Fibroblast of skin of left biceps (primary cell): Measurements from ENCODE around the gene FSTL5.

Source experiments
- DNase-seq, 2 experiments: peaks; one replicate each; pipeline ENCODE4 v3.0.0-alpha.2; 2013; ENCODE audit warnings: low read depth in 2 of 2

Gene FSTL5

GRCh38 chr4:161581262-161582230, 582.3 kb downstream of the FSTL5 start:
- peak; percentile 13 for DNase-seq

- DNase-seq: peak; percentile 80 to 87
Observed at GRCh38 chr4:161577579-161578301, 586.1 kb downstream of the FSTL5 start.

GRCh38 chr4:161573836-161574235, 590.0 kb downstream of the FSTL5 start:
- no peak for DNase-seq

- DNase-seq: no peak
Observed at GRCh38 chr4:161564230-161564834, 599.5 kb downstream of the FSTL5 start.

- peak in 1 of 2 experiments; percentile 6 for DNase-seq
Observed at GRCh38 chr4:161555689-161556660, 607.8 kb downstream of the FSTL5 start.

GRCh38 chr4:161554372-161554990, 609.3 kb downstream of the FSTL5 start:
- peak in 1 of 2 experiments; percentile 9 for DNase-seq

GRCh38 chr4:161546902-161547301, 616.9 kb downstream of the FSTL5 start:
- no peak for DNase-seq

DNA sequence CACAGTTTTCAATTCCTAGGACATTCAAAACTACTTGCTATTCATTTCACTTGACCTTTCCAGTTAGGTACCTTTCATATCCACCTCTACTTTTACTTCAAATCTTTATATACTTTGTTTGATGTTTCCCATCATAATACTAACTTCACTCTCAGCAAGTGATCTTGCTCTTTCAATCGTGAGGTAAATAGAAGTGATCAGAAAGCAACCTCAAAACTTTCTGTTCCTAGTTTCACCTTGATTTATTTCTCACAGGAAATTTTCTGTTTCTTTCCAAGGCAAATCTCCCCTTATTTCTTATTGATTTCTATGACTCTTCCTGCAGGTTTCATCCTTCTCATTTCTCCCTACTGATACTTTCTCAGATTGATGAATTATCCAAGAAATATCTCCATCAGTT, 623.5 kb downstream of the FSTL5 start:
- DNase-seq: no peak

DNA sequence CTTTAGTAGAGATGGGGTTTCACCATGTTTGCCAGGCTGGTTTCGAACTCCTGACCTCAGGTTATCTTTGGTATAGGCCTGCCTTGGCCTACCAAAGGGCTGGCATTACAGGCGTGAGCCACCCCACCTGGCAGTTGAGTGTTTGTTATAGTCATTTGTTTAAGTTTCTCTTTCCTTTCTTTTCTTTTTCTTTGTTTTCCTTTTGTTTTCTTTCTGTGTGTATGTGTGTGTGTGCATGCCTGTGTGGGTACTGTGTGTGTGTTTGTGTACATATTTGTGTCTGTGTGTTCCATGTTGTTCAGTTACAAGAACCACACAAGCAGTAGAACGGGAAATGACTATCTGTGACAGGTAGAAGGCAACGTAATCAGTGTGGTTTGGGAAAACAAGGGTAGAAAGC, 624.9 kb downstream of the FSTL5 start:
- no peak for DNase-seq

DNA sequence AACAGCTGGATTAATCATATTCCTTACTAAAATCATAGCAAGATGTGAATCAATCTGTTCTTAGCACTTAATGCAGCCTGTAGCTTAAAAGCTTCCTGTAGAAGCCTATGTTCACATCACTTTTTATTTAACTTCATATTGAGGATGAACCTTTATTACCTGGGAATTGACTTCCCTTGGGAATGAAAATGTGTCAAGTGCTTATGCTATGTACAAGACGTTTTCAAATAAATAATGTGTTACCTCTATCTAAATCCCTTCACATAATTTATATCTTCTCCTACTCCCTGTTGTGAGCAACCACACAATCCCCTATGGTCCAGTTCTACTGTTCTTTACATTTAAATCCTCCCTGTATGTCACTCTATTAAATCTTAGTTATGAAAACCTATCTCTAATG, 633.1 kb downstream of the FSTL5 start:
- no peak for DNase-seq

DNA sequence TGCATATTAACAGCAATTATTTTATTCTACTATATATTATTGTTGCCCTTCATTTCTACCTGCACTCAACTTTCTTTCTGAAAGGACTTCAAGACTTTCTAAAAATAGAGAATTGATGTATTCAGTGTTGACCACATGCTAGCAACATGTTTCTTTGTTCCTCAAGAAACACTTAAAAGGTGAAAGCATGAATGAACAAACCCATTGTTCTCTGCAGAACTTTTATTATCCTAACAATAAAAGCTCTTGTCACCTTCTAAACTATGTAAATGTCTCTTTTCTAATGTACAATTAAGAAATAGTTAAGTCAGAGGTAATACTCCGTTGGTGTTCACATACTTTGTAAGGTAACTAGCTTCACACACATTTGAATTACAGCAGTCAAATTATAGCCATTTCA, 638.7 kb downstream of the FSTL5 start:
- no peak for DNase-seq

DNA sequence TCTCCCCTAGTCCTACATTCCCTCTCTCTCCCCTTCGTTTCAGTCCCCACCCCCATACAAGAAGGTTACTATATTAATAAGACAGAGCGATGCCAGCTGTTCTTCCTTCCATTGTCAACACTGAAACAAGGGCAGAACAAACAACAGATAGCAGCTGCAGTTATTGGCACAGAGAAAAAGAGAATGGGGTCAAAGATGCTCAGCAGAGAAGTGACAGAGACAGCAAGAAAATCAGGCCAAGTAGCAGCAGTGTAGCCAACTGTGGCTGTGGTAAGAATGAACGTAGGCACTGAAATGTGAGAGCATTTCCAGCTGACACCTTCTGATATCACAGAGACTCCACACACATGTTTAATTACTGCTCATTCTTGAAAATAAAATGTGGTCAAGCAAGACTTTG, 641.8 kb downstream of the FSTL5 start:
- no peak for DNase-seq

DNA sequence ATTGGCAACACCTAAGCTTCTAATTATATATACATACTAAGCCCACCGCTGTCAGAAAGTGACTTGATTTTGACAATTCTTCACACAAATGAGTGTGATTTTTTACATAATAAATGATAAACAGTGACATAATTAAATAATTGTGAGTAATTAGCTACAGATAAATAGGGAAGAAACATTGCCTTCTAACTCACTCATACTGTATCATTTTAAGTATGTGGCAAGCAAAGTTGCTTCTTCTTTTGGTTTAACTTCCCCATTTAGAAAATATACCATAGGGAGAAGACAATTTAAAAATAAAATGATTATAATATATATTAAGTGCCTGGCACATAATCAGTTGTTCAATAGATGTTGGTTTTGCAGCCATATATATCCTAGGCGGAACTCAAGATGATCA, 644.2 kb downstream of the FSTL5 start:
- no peak for DNase-seq

DNA sequence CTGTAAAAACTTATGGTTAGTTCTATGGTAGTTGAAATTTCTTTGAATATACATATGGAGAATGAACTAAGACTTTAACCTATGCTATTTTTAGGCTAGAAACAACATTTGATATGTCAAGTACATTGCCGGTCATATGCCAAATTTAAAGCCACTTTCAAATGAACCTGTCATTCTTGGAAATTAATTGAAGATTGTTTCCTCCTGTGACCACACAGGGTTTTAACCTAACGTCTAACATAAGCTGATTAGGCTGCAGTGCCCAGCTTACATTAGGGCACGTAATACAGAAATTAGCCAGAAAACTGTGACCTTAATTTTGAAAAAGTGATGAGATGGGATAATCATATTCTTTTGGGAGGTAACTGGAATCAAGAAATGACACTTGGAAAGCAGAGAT, 645.9 kb downstream of the FSTL5 start:
- no peak for DNase-seq

- no peak for DNase-seq
Observed at GRCh38 chr4:161505141-161505540, 658.7 kb downstream of the FSTL5 start.

DNA sequence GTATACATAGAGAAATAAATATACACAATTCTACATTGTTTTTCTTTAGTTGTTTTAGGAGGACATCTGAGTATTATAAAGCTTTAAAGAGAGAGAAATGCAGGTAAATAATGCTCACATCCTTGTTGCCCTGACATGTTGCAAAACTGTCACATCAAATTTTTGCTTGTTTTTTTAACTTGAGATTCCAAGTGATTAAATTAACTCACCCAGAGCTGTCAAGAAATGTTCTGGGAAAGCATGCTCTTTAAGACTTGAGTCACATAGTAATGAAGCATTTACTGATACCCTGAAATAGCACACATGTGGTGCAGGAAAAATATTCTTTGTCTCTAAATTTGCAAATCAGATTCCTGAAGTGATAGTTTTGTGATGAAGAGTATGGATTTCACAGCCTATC, 665.6 kb downstream of the FSTL5 start:
- DNase-seq: no peak

DNA sequence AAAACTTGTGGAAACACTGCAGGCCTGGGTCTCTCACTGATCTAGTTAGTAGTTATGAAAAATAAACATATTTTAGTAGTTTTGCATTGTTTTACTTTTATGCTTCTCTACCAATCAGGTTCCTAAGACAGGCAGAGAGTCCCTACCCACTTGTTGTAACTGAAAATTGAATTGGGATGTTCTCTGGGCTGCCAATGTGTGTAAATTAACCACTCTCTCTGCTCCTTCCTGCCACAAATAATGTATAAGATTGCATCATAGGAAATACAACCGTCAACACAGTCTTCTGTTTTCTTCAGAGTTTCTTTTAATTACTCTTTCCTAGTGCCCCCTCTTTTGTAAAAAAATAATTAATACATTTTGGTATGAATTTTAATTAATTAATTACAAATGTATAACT, 677.3 kb downstream of the FSTL5 start:
- no peak for DNase-seq

- DNase-seq: no peak
Observed at GRCh38 chr4:161466316-161466715, 697.5 kb downstream of the FSTL5 start.

DNA sequence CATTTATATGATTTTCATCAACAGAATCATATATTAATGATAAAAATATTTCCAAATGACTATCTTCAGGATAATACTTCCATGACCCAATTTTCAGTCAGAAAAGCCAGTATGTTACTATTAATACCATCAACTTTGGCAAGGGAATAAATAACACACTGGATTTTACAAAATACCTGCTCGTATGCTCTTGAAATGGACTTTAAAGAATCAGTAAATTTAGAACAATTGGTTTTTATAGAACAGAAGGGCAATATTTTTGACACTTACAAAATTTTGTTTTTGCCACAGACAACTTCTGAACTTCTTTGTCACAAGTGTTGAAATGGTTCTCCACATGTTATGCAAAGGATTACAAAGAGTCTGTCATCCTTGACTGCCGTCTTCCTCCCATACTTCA, 700.4 kb downstream of the FSTL5 start:
- DNase-seq: no peak

DNA sequence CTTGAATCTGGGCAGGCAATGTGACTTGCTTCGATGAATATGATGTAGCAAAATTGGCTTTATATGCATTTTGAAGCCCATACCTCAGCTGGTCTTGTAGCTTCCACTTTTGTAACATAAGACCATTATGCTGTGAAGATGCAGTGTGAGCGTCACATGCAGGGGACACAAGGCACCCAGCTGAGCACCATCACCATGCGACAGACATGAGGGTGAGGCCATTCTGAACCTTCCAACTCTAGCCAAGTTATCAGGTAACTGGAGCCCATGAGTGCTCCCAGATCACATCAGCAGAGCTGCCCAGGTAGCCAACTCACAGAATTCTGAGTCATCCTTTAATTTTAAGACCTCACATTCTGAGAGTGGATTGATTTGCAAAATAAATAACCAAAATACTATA, 705.9 kb downstream of the FSTL5 start:
- DNase-seq: no peak

DNA sequence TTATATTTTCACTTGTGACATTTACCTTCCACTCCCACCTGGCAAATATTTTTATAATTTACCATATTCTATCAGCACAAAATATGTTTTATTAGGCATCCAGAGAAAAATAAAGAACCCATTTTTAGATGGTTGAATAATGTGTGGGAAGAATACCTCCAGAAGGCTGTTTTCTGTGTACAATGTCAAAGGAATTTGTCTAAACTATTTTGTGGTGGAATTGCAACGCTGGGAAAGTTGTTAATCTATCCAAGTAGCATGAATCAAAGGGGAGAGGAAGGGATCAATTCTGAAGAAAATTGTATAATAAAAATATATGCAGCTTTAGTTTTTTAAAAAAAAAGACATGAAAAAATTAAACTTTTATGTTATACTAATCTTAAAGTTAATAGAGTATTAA, 706.5 kb downstream of the FSTL5 start:
- peak; percentile 17 to 19 for DNase-seq
